HTR-8/SVneo (cell line): ENCODE measurements around the gene PCYOX1L.

Experiments used
- DNase-seq: peaks from one replicate; pipeline ENCODE4 v3.0.0; 2011; ENCODE audit warnings: low spot score, mixed read lengths; ENCODE audit not compliant: insufficient read length
- FAIRE-seq: peaks from 2 replicates; lab custom pipeline; 2011; peaks lifted over from hg19 to GRCh38; lab: Jason Lieb, UNC

PCYOX1L gene

DNA sequence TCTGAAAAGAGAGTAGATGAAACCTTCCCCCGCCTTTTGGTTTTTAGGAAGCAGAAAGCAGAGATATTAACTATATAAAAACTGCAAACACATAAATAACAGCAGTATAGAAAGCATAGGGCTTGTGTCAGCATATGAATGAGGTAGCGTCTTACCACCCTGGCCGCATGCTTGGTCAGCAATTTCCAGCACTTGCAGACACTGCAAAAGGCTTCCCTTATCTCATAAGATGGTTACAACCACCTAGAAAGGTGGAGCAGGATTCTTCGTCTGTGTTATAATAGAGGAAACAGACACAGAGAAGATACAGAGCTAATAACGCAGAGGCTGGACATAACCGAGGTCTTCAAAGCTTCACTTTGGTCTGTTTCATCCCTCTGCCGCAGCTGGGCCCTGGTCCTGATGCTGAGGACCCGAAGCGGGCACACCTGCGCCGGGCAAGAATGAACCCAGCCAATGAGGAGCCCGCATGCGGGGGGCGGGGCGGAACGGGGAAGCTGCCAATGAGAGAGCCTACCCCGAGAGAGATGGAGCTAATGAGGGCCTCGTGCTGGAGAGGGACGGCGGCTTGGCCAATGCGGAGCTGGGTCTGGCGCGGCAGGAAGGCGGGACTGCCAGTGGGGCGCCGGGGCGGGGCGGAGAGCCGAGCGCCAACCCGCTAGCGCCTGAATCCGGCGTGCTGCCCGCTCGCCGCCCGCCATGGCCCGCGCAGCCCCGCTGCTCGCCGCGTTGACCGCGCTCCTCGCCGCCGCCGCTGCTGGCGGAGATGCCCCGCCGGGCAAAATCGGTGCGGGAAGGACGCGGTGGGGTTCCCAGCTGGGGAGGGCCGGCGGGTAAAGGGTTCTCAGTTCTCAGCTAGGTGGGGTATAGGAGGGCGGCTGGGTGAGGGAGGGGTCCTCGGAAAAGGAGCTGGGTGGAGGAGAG is at the start of gene PCYOX1L:
Gene PCYOX1L (plus strand): TSS at position 677 of the 924 bp plus-strand sequence. CDS start 23 bp downstream, at position 700.
- FAIRE-seq = peak; percentile 92
- DNase-seq = peak; percentile 97

GRCh38 chr5:149309354-149309753 is 48.5 kb upstream of the PCYOX1L start:
- FAIRE-seq (no peak), DNase-seq (no peak)

DNA sequence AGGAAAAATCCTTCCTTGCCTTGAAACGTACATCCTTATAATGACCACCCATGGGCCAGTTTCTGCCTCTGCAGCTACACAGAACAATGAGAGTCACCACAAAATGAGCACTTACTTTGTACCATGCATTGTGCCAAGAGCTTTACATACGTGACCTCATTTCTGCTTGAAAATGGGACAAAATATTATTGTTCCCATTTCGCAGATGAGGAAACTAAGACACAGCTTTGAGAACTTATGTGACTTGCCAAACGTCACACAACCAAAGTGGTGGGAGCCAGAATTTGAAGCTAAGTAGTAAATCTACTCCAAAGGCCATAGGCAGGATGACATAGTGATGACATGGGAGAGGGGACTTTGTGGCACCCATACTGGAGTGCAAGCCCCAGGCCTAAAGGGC is 47.4 kb upstream of the PCYOX1L start:
- DNase-seq = no peak
- FAIRE-seq = no peak

- no peak for DNase-seq
- FAIRE-seq = no peak
Observed at GRCh38 chr5:149310947-149311658, 46.7 kb upstream of the PCYOX1L start.

DNA sequence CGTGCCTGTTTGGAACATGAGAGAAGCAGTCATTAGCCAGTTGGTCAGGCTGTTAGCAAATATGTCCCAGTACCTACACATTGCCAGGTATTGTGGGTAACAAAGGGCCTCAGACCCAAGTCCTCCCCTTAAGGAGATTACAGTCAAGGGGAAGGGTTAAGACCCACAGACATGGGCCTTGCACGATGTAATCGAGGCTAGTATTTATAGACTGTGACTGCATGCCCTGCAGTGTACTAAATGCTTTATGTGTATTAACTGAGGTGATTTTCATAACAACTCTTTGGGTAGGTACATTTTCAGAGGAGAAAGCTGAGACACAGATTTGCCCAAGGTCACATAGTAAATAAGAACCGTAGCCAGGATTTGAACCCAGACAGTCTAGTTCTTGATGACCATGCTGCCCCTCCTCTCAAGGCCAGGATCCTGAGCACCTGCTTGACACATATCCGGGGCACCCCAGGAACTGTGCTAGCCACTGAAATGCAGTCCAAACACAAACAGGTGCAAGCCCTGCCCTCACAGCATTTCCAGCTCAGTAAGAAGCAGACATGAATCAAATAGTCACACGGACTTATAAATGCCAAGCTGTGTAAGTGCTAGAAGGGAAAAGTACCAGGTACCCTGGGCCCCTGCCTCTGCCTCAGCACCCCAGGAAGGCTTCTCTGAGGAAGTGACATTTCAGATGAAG is 44.5 kb upstream of the PCYOX1L start:
- DNase-seq (no peak), FAIRE-seq (no peak)

DNA sequence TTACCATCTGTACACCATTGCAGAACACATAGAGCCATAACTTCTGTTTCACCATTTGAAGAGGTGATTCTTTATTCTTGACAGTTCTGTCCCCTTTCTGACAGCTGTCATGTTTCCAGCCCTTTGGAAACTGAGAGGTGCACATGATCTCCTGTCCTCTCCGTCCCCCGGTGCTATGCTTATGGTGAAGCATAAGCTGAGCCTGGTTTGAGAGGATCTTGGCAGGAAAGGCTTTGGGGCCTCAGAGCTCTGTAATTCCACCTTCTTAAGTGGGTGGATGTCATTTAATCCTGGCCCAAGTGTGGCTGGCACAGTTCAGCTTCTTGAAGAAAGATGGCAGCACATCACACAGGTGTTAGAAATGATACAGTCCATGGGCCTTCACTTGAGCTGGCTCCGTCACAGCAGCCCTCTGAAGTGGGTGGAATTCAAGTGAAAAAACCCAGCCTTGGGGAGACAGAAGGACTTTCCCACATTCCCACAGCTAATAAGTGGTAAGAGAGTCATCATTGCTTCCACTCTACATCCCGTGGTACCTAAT is 43.2 kb upstream of the PCYOX1L start:
- FAIRE-seq = no peak
- DNase-seq = no peak

DNA sequence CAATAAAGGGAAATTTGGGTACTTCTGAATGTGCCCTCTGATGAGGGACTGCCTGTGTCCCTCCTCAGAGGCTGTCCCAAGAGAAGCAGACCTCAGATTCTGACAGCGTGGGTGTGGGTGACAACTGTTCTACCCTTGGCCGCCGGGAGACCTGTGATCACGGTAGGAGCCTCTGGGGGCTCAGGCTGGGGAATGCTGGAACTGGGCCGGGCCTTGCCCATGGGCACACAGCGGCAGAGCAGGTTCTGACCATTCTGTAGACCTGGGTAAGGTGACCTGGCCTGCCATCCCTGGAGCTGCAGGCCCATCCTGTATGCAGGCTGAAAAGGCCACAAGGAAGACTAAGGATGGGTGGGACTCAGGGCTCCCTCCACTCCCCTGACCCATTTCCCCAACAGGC is 42.1 kb upstream of the PCYOX1L start:
- FAIRE-seq = no peak
- no peak for DNase-seq

DNA sequence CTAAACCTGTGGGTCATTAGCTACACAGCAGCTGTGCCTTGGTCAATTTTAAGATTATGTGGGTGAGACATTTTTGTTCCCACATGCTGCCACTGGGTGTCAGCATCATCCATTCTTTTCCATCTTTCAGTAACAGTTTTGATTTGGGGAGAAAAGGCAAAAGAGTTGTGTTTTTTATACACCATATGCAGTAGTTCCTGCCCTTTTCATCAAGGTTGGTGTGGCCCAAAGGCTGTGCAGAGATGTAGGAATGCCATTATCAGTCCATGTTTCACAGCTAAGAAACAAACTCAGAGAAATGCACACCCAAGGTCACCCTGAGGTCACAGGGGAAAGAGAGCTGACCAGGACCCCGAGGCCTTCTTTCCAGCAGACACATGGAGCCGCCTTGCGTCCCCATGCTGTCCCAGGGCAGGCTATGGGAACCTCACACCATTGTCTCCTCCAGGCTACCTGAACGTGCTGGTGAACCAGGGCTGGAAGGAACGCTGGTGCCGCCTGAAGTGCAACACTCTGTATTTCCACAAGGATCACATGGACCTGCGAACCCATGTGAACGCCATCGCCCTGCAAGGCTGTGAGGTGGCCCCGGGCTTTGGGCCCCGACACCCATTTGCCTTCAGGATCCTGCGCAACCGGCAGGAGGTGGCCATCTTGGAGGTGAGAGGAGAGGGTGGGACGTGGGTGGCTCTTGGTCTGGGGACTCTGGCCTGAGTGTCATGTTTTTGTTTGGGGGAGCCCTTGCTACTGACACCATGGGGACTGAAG is 40.4 kb upstream of the PCYOX1L start:
- peak; percentile 33 for FAIRE-seq

GRCh38 chr5:149319174-149319573 is 38.7 kb upstream of the PCYOX1L start:
- no peak for FAIRE-seq
- DNase-seq = no peak

More for the DNA sequence above, 40.4 kb upstream of the PCYOX1L start:
- DNase-seq = peak; percentile 79

DNA sequence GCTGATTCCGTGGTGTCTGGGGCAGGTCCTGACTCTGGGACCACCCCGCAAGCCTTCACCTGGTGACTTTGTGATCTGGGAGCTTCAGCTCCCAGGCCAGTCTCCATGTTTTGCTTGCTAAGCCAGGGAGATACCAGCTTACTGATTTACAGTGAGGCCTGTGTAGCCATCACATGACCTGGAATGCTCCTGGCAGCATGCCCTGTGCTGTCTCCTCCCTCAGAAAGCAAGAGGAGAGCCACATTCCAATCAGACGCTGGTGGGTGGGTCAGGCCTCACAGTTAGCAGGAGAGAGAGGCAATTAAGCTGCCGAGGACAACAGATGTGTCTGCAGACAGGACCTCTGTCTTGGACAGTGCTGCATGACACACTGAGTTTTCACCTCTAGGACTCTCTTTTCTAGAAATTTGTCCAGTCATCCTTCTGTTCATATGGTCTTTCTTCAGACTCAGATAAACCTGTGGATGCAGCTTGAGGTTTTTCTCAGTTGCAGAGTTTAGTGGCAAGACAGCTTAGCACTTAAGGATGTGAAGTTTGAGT is 37.0 kb upstream of the PCYOX1L start:
- DNase-seq (peak; percentile 92), FAIRE-seq (peak; percentile 85)

GRCh38 chr5:149322518-149322917 is 35.3 kb upstream of the PCYOX1L start:
- DNase-seq (no peak), FAIRE-seq (no peak)

GRCh38 chr5:149323210-149323609 is 34.6 kb upstream of the PCYOX1L start:
- DNase-seq (no peak), FAIRE-seq (no peak)

DNA sequence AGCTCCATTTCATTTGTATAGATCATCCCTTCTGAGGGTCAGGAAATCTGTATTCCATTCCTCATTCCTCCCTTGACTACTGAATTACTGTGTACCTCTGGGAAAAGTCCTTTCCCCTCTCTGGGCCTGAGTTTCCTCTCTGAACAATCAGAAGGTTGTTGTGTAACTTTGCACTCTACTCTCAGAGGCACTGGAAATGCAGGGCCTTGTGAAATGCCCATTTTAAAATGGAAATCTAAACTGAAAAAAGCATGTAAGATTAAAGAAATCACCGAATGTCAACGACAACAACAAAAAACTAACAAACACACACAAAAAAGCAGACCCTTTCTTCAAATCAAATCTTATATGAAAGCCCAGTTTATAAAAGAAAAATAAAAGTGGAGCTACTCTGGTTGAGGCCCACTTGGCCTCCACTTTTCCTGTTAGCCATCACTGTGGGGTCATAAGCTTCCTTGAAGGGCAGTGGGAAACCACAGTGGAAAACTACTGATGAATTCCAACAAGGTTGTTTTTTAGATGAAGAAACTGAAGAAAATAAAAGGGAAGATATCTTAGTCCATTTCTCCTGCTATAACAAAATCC is 34.1 kb upstream of the PCYOX1L start:
- DNase-seq (no peak), FAIRE-seq (no peak)

DNA sequence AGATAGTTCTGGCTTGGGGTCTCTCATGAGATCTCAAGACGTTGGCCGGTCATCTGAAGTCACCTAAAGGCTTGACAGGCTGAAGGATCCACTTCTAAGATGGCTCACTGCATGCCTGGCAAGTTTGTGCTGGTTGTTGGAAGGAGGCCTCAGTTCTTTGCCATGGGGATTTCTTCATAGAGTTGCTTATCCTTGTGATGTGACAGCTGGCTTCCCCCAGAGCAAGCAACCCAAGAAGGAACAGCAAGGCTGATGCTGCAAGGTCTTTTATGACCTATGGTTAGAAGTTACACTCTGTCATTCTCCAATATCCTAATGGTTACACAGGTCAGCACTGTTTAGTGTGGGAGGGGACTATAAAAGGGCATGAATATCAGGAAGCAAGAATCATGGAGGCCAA is 33.2 kb upstream of the PCYOX1L start:
- FAIRE-seq = no peak

GRCh38 chr5:149325166-149325735 is 32.6 kb upstream of the PCYOX1L start:
- DNase-seq (peak; percentile 36), FAIRE-seq (no peak)

More for the DNA sequence above, 33.2 kb upstream of the PCYOX1L start:
- DNase-seq = no peak

DNA sequence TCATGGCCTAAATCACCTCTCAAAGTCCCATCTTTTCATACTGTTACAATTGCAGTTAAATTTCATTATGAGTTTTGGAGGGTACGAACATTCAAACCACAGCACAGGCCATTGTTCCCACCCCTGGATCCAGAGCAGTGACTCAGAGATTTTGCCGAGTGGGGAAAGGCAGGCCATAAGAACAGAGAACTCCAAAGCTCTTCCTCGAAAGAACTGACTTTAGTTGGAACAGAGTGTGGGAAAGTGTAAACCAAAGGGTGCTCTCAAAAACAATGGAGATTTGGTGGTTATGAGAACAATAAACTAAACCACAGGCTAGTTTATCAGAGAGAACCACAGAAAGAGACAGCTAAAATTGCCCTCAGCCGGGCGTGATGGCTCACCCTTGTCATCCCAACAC is 32.0 kb upstream of the PCYOX1L start:
- FAIRE-seq (no peak), DNase-seq (no peak)

DNA sequence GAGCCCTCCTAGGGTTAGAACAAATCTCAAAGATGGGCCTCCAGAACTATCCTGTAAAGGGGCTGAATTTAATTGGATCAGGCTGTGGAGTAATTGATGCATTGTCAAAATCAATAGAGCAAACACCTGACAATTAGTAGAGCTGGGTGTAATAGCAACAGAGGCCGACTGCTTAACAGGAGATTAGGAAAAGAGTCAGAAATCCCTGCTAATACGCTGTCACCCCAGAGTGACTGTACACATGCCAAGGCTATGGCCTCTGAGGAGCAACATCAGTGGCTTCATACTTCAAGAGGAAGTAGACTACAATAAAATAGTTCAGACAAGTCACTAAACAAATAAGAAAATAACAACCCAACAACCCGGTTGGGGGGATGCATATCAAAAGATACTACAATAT is 31.2 kb upstream of the PCYOX1L start:
- DNase-seq = no peak
- no peak for FAIRE-seq

DNA sequence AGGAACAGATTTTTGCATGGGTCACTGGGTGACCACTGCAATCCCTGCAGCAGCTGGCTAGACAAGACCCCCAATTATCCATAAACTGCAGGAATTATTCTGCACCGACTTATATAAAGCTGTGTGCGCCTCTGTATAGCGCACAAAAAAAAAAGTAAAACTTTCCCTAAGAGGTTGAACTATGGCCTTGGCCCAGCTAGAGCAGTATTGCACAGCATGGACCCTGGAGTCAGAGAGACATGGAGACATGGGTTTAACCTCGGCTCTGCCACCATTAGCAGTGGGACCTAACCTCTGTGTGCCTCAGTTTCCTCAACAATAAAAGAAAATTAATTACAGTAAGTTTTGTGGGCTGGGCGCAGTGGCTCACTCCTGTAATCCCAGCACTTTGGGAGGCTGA is 29.7 kb upstream of the PCYOX1L start:
- FAIRE-seq = no peak
- DNase-seq = no peak
